Measurements from ENCODE around the gene BCAT1. TPM values are rescaled to one million over a fixed set of nuclear protein-coding genes. Genes with fewer than 3 reads are reported as not detected.
"Not testable (repeated sequence)": the region's sequence is repeated elsewhere in the genome, so short reads cannot be mapped to it uniquely, and the experiment has no call there.

The BCAT1 gene
- total and polyA plus RNA-seq, 2 experiments from 2014 or later = 60.6 to 72.1 TPM

DNA sequence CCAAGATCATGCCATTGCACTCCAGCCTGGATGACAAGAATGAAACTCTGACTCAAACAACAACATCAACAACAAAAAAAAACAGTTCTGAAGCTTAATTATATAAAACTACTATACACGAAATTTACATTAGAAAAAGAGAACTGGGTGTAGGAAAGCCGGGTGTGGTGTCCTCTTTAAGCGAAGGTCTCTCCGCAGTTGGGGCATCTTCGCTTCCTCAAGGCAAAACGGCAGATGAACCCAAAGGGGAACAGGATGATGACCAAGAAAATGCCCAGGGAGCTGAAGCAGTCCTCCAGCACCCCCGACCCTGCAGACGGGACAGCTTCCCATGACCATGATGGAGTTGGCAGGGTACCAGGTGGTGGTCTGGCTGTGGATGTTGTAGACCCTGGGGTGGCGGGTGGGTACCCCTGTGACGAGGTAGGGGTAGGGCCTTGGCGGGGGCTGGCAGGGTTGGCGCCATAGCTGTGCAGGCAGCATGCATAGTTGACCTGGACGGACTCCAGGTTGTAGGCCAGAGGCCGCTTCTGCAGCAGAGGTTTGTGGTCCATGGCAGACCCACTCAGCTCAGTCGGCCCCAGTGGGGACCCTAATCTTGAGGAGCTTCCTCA, 18.2 kb upstream of the BCAT1 start:
- no peaks in the 10 kb centered on the region for H3K4me1 ChIP-seq (ENCODE audit: insufficient read depth)
- H3K27me3 ChIP-seq (replicated peaks; ENCODE audit: insufficient read depth) = no peaks in the 10 kb centered on the region; the same call in 1 of the 2 replicates
- H3K27ac ChIP-seq = no peak overlapping the region
- DNase-seq = no peak
- no peaks in the 10 kb centered on the region for H4K20me1 ChIP-seq (ENCODE audit: insufficient read depth)
- no peaks in the 10 kb centered on the region for H3K9me2 ChIP-seq (ENCODE audit: insufficient read depth)
- H3K79me2 ChIP-seq (ENCODE audit: insufficient read depth) = no peaks in the 10 kb centered on the region
- no peak overlapping the region for H3K4me2 ChIP-seq (ENCODE audit: unreplicated experiment)
- H3K4me3 ChIP-seq = no peak overlapping the region
- no peak overlapping the region for H3K9ac ChIP-seq
- H3K36me3 ChIP-seq (ENCODE audit: low read depth) = no peaks in the 10 kb centered on the region
- 60 to 62% methylated on average over 12 to 15 of the region's 15 CpGs for WGBS, 2 experiments (ENCODE audit: low coverage in 1 of 2, low lambda C conversion rate in 2 of 2, missing lambda C conversion rate in 2 of 2)
- in situ Hi-C loops (cut with MboI) = no loop called here
- no peak overlapping the region for H2AFZ ChIP-seq
- H3F3A ChIP-seq (ENCODE audit: insufficient read depth) = no peaks in the 10 kb centered on the region
- TF ChIP-seq EZH2phosphoT487 (IDR thresholded peaks at IDR 0.05; ENCODE audit: insufficient read depth, low read depth) = no peak
- no peak for TF ChIP-seq EZH2 (IDR thresholded peaks at IDR 0.05; ENCODE audit: insufficient read depth, poor library complexity, severe bottlenecking)
- peaks cover 4% of the 10 kb centered on the region for H3K9me3 ChIP-seq (ENCODE audit: low read depth)

DNA sequence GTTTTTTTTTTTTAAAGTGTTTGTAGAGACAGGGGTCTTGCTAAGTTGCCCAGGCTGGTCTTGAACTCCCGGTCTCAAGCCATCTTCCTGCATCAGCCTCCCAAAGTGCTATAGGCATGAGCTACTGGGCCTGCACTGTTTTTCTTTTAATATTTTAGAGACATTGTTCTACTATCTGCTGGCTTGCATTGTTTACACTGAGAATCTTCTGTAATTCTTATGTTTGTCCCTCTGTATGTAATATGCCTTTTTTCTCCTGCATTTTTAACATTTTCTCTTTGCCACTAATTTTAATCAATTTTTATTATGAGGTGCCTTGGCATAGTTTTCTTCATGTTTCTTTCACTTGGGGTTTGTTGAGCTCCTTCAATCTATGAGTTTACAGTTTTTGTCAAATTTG, 15.4 kb upstream of the BCAT1 start:
- Histone ChIP-seq H2AFZ (no peak overlapping the region), H4K20me1 (ENCODE audit: insufficient read depth) (no peaks in the 10 kb centered on the region), H3K9ac (no peak overlapping the region), H3K27me3 (replicated peaks; ENCODE audit: insufficient read depth) (no peaks in the 10 kb centered on the region; the same call in 1 of the 2 replicates), H3K9me2 (ENCODE audit: insufficient read depth) (no peaks in the 10 kb centered on the region), H3K4me3 (no peak overlapping the region), H3K27ac (no peak overlapping the region), H3K79me2 (ENCODE audit: insufficient read depth) (no peaks in the 10 kb centered on the region), H3F3A (ENCODE audit: insufficient read depth) (no peaks in the 10 kb centered on the region), H3K9me3 (ENCODE audit: low read depth) (peaks cover 4% of the 10 kb centered on the region), H3K4me1 (ENCODE audit: insufficient read depth) (no peaks in the 10 kb centered on the region), H3K4me2 (ENCODE audit: unreplicated experiment) (no peak overlapping the region), H3K36me3 (ENCODE audit: low read depth) (no peaks in the 10 kb centered on the region)
- in situ Hi-C loops (cut with MboI) = no loop called here
- TF ChIP-seq EZH2phosphoT487 (IDR thresholded peaks at IDR 0.05; ENCODE audit: insufficient read depth, low read depth) = no peak
- no peak for DNase-seq
- WGBS, 2 experiments (ENCODE audit: low coverage in 1 of 2, low lambda C conversion rate in 2 of 2, missing lambda C conversion rate in 2 of 2) = 15 to 33% methylated on average over 1 of the region's 1 CpG

DNA sequence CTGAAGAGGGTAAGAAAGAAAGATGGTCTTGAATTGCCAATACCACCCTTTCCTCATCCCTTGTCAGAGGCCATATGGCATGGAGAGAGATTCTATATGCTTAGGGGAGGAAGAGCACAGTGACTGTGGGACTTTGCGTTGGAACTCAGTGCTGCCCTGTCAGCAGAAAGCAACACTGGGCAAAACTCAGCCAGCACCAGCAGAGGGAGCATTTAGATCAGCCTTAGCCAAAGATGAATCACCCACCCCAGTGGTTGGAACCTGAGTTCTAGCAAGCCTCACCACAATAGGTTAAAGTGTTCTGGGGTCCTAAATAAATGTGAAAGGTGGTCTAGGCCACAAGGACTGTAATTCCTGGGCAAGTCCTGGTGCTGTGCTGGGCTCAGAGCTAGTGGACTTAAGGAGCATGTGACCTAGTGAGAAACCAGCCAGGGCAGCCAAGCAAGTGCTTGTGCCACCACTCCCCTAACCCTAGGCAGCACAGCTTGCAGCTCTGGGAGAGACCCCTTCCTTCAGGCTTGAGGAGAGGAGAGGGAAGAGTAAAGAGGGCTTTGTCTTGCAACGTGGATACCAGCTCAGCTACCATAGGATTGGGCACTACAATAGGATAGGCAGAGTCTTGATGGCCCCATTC, 11.4 kb upstream of the BCAT1 start:
- in situ Hi-C loops (cut with MboI) = no loop called here
- no peak overlapping the region for H3K4me3 ChIP-seq
- DNase-seq = peak; percentile 83
- no peaks in the 10 kb centered on the region for H4K20me1 ChIP-seq (ENCODE audit: insufficient read depth)
- H3K9ac ChIP-seq = no peak overlapping the region
- H3K27ac ChIP-seq = no peak overlapping the region
- TF ChIP-seq EZH2phosphoT487 (IDR thresholded peaks at IDR 0.05; ENCODE audit: insufficient read depth, low read depth) = no peak
- no peaks in the 10 kb centered on the region for H3F3A ChIP-seq (ENCODE audit: insufficient read depth)
- H3K9me3 ChIP-seq (ENCODE audit: low read depth) = peaks cover 4% of the 10 kb centered on the region
- 13 to 27% methylated on average over 2 of the region's 2 CpGs for WGBS, 2 experiments (ENCODE audit: low coverage in 1 of 2, low lambda C conversion rate in 2 of 2, missing lambda C conversion rate in 2 of 2)
- no peaks in the 10 kb centered on the region for H3K36me3 ChIP-seq (ENCODE audit: low read depth)
- H3K79me2 ChIP-seq (ENCODE audit: insufficient read depth) = no peaks in the 10 kb centered on the region
- no peaks in the 10 kb centered on the region; the same call in 1 of the 2 replicates for H3K27me3 ChIP-seq (replicated peaks; ENCODE audit: insufficient read depth)
- H3K9me2 ChIP-seq (ENCODE audit: insufficient read depth) = no peaks in the 10 kb centered on the region
- H3K4me1 ChIP-seq (ENCODE audit: insufficient read depth) = no peaks in the 10 kb centered on the region
- H3K4me2 ChIP-seq (ENCODE audit: unreplicated experiment) = no peak overlapping the region
- H2AFZ ChIP-seq = no peak overlapping the region

DNA sequence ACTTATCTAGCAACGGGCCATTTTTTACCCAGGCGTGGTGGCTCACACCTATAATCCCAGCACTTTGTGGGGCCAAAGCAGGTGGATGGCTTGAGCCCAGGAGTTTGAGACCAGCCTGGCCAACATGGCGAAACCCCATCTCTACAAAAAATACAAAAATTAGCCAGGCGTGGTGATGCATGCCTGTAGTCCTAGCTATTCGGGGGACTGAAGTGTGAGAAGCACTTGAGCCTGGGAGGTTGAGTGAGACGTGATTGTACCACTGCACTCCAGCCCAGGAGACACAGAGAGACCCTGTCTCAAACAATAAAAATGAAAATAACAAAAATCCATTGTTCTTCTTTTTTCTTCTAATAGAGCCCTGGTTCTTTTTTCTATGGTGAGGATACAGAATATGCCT, 7.5 kb upstream of the BCAT1 start:
- H3K9ac ChIP-seq; H3K4me1 ChIP-seq (ENCODE audit: insufficient read depth); H4K20me1 ChIP-seq (ENCODE audit: insufficient read depth); H2AFZ ChIP-seq; H3F3A ChIP-seq (ENCODE audit: insufficient read depth); DNase-seq; in situ Hi-C loops (cut with MboI); H3K9me3 ChIP-seq (ENCODE audit: low read depth); H3K27me3 ChIP-seq (replicated peaks; ENCODE audit: insufficient read depth); H3K4me2 ChIP-seq (ENCODE audit: unreplicated experiment); H3K9me2 ChIP-seq (ENCODE audit: insufficient read depth); H3K36me3 ChIP-seq (ENCODE audit: low read depth); H3K4me3 ChIP-seq; H3K27ac ChIP-seq; H3K79me2 ChIP-seq (ENCODE audit: insufficient read depth): not testable (repeated sequence)
- WGBS, 2 experiments (ENCODE audit: low coverage in 1 of 2, low lambda C conversion rate in 2 of 2, missing lambda C conversion rate in 2 of 2) = 51 to 68% methylated on average over 6 of the region's 6 CpGs

DNA sequence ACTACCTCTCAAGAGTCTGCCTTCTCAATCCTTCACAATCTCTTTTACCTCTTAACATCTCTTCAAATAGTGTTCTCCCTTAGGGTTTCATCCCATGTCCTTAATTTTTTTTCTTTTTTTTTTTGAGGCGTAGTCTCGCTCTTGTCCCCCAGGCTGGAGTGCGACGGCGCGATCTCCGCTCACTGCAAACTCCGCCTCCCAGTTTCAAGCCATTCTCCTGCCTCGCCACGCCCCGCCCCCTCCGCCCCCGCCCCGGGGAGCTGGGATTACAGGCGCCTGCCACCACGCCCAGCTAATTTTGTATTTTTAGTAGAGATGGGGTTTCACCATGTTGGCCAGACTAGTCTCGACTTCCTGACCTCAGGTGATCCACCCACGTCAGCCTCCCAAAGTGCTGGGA, 7.0 kb upstream of the BCAT1 start:
- 72 to 86% methylated on average over 3 to 18 of the region's 18 CpGs for WGBS, 2 experiments (ENCODE audit: low coverage in 1 of 2, low lambda C conversion rate in 2 of 2, missing lambda C conversion rate in 2 of 2)
- peaks cover 1% of the 10 kb centered on the region; the same call in 1 of the 2 replicates for H3F3A ChIP-seq (ENCODE audit: insufficient read depth)
- no peaks in the 10 kb centered on the region for H3K4me1 ChIP-seq (ENCODE audit: insufficient read depth)
- no peaks in the 10 kb centered on the region for H3K9me3 ChIP-seq (ENCODE audit: low read depth)
- no peaks in the 10 kb centered on the region for H3K27me3 ChIP-seq (replicated peaks; ENCODE audit: insufficient read depth)
- no peak overlapping the region for H3K27ac ChIP-seq
- no peak overlapping the region for H3K4me3 ChIP-seq
- H3K9ac ChIP-seq = no peak overlapping the region
- no peak overlapping the region for H3K4me2 ChIP-seq (ENCODE audit: unreplicated experiment)
- no peaks in the 10 kb centered on the region for H3K9me2 ChIP-seq (ENCODE audit: insufficient read depth)
- in situ Hi-C loops (cut with MboI) = no loop called here
- H3K79me2 ChIP-seq (ENCODE audit: insufficient read depth) = no peaks in the 10 kb centered on the region
- H4K20me1 ChIP-seq (ENCODE audit: insufficient read depth) = no peaks in the 10 kb centered on the region
- H2AFZ ChIP-seq = no peak overlapping the region
- no peak for TF ChIP-seq EZH2phosphoT487 (IDR thresholded peaks at IDR 0.05; ENCODE audit: insufficient read depth, low read depth)
- no peak for TF ChIP-seq EZH2 (IDR thresholded peaks at IDR 0.05; ENCODE audit: insufficient read depth, poor library complexity, severe bottlenecking)
- H3K36me3 ChIP-seq (ENCODE audit: low read depth) = no peaks in the 10 kb centered on the region
- DNase-seq = no peak

Measured in GM23248 (cell line).